A549 (cell line): ENCODE measurements around the gene MIER1. TPM values are rescaled to one million over a fixed set of nuclear protein-coding genes. Genes with fewer than 3 reads are reported as not detected.
A peak's percentile ranks its signal among the peaks of the same experiment; 100 is the strongest.

ENCODE experiments used
- ATAC-seq, 2 experiments: fragments of 200-7000 bp in 1 of 2; fragments of >200 bp in 1 of 2; cut with Nextera tagmentation in 1 of 2; cut with Tn5 transposase in 1 of 2; 3 replicates each; pipeline versions ENCODE4 v1.8.0 to v1.9.1; 2018 to 2020; ENCODE audit warnings: mild to moderate bottlenecking in 1 of 2, moderate library complexity in 1 of 2
- CTCF ChIA-PET: fragments of 300-600 bp; sonication (Branson Sonifier 250); formaldehyde crosslinking; extraction: SDS; loops from one replicate; lab custom pipeline; 2021; ENCODE audit warnings: antibody characterized with exemption, inconsistent platforms; lab: Yijun Ruan, JAX
- POLR2A ChIA-PET: fragments of 350-600 bp; formaldehyde crosslinking; extraction: SDS; loops from one replicate; lab custom pipeline; 2021; ENCODE audit warnings: antibody characterized with exemption, inconsistent platforms; lab: Yijun Ruan, JAX
- DNase-seq, 2 experiments: peaks; one replicate each; pipeline versions ENCODE4 v3.0.0 to v3.0.0-alpha.2; 2011 to 2016; ENCODE audit warnings: low read depth in 1 of 2, low spot score in 1 of 2
- FAIRE-seq: peaks from 2 replicates; lab custom pipeline; 2011; peaks lifted over from hg19 to GRCh38; lab: Jason Lieb, UNC
- H3K27ac ChIP-seq, 2 experiments: fragments of >200 bp; sonication (Bioruptor Twin); formaldehyde crosslinking; 3 replicates each; pipeline ENCODE4 v1.5.1; 2016 to 2017
- H3K4me1 ChIP-seq: fragments of >200 bp; sonication (Bioruptor Twin); formaldehyde crosslinking; 3 replicates; pipeline ENCODE4 v1.6.1; 2016
- H3K4me2 ChIP-seq: fragments of >200 bp; sonication (Bioruptor Twin); formaldehyde crosslinking; 3 replicates; pipeline ENCODE4 v1.6.1; 2016
- H3K4me3 ChIP-seq: fragments of >200 bp; sonication (Bioruptor Twin); formaldehyde crosslinking; 3 replicates; pipeline ENCODE4 v1.5.1; 2016
- H3K9me3 ChIP-seq: fragments of >200 bp; sonication (Bioruptor Twin); formaldehyde crosslinking; 3 replicates; pipeline ENCODE4 v1.6.1; 2016
- ATOH8 ChIP-seq: fragments of 250-450 bp; sonication (Bioruptor Pico); IDR thresholded peaks from 2 replicates; pipeline ENCODE4 v1.5.0; 2020; ENCODE audit warnings: low read depth, mild to moderate bottlenecking, moderate library complexity
- CBX2 ChIP-seq: fragments of 200-600 bp; sonication (generic); IDR thresholded peaks from 2 replicates; pipeline ENCODE4 v1.6.1; 2016; ENCODE audit warnings: low read depth, mild to moderate bottlenecking, borderline replicate concordance
- CEBPB ChIP-seq, 2 experiments: fragments of >200 bp in 1 of 2; sonication (Bioruptor Twin) in 1 of 2; formaldehyde crosslinking in 1 of 2; IDR thresholded peaks; 2 replicates each; pipeline ENCODE4 v1.6.1; 2012 to 2016
- EP300 ChIP-seq, 2 experiments: fragments of >200 bp; sonication (Bioruptor Twin); formaldehyde crosslinking; IDR thresholded peaks; 2 replicates in 1 of 2; 3 replicates in 1 of 2; pipeline ENCODE4 v1.6.1; 2016 to 2017
- FOSL2 ChIP-seq, 2 experiments: fragments of 450-650 bp in 1 of 2; fragments of >200 bp in 1 of 2; sonication (Bioruptor Twin) in 1 of 2; formaldehyde crosslinking; IDR thresholded peaks; 2 replicates each; pipeline versions ENCODE4 v1.5.0 to v1.6.1; 2016 to 2020; ENCODE audit warnings: mild to moderate bottlenecking in 1 of 2, moderate library complexity in 1 of 2
- FOXS1 ChIP-seq: fragments of 250-450 bp; sonication (Bioruptor Pico); IDR thresholded peaks from 2 replicates; pipeline ENCODE4 v1.5.0; 2020; ENCODE audit warnings: mild to moderate bottlenecking, moderate library complexity
- GATA3 ChIP-seq: IDR thresholded peaks from 2 replicates; pipeline ENCODE4 v1.6.1; 2012; ENCODE audit warnings: borderline replicate concordance
- HEYL ChIP-seq: fragments of 250-450 bp; sonication (Bioruptor Pico); IDR thresholded peaks from 2 replicates; pipeline ENCODE4 v1.8.0; 2021; ENCODE audit warnings: mild to moderate bottlenecking, moderate library complexity
- HMGXB4 ChIP-seq: fragments of 250-450 bp; sonication (Bioruptor Pico); IDR thresholded peaks from 2 replicates; pipeline ENCODE4 v1.5.0; 2021; ENCODE audit warnings: mild to moderate bottlenecking, moderate library complexity, borderline replicate concordance
- HOXB13 ChIP-seq: fragments of 250-450 bp; sonication (Bioruptor Pico); IDR thresholded peaks from 2 replicates; pipeline ENCODE4 v1.5.0; 2020; ENCODE audit warnings: low read depth, mild to moderate bottlenecking, moderate library complexity
- KDM5A ChIP-seq: fragments of 200-600 bp; sonication (generic); IDR thresholded peaks from 2 replicates; pipeline ENCODE4 v1.6.1; 2016; ENCODE audit warnings: antibody characterized with exemption, mild to moderate bottlenecking
- MAFK ChIP-seq: fragments of 450-650 bp; IDR thresholded peaks from 2 replicates; pipeline ENCODE4 v1.6.1; 2014; ENCODE audit not compliant: partially characterized antibody
- NPAS2 ChIP-seq: fragments of 250-450 bp; sonication (Bioruptor Pico); IDR thresholded peaks from 2 replicates; pipeline ENCODE4 v1.8.0; 2022; ENCODE audit warnings: mild to moderate bottlenecking, moderate library complexity, borderline replicate concordance
- NR3C1 ChIP-seq: fragments of >200 bp; sonication (Bioruptor Twin); formaldehyde crosslinking; IDR thresholded peaks from 3 replicates; pipeline ENCODE4 v1.6.1; 2017
- PBX3 ChIP-seq: IDR thresholded peaks from 2 replicates; pipeline ENCODE4 v1.6.1; 2012
- POLR2A ChIP-seq: IDR thresholded peaks from 2 replicates; pipeline ENCODE4 v1.6.1; 2012; ENCODE audit warnings: mild to moderate bottlenecking, low read length
- RAD21 ChIP-seq, 2 experiments: fragments of >200 bp in 1 of 2; sonication (Bioruptor Twin) in 1 of 2; formaldehyde crosslinking in 1 of 2; IDR thresholded peaks in 1 of 2; conservative IDR thresholded peaks in 1 of 2; 2 replicates in 1 of 2; 3 replicates in 1 of 2; pipeline ENCODE4 v1.6.1; 2012 to 2018; ENCODE audit warnings: inconsistent platforms in 1 of 2
- RCOR1 ChIP-seq: fragments of 150-350 bp; IDR thresholded peaks from 2 replicates; pipeline ENCODE4 v1.6.1; 2014; ENCODE audit warnings: antibody characterized with exemption, low read length, low read depth
- REST ChIP-seq: fragments of 200-600 bp; sonication (generic); IDR thresholded peaks from 2 replicates; pipeline ENCODE4 v1.6.1; 2016; ENCODE audit warnings: antibody characterized with exemption, mild to moderate bottlenecking, moderate library complexity
- RFX5 ChIP-seq: fragments of 450-650 bp; IDR thresholded peaks from 2 replicates; pipeline ENCODE4 v1.7.1; 2014; ENCODE audit warnings: antibody characterized with exemption, mild to moderate bottlenecking, moderate library complexity
- RNF2 ChIP-seq: fragments of 200-600 bp; sonication (generic); IDR thresholded peaks from 2 replicates; pipeline ENCODE4 v1.6.1; 2016; ENCODE audit warnings: low read depth, mild to moderate bottlenecking, antibody characterized with exemption, moderate library complexity, borderline replicate concordance
- SMC3 ChIP-seq: fragments of >200 bp; sonication (Bioruptor Twin); formaldehyde crosslinking; IDR thresholded peaks from 3 replicates; pipeline ENCODE4 v1.6.1; 2018; ENCODE audit warnings: inconsistent platforms
- TP53 ChIP-seq: fragments of 250-450 bp; sonication (Bioruptor Pico); IDR thresholded peaks from 2 replicates; pipeline ENCODE4 v1.5.0; 2021; ENCODE audit warnings: mild to moderate bottlenecking, moderate library complexity
- ZNF302 ChIP-seq: fragments of 250-450 bp; sonication (Bioruptor Pico); IDR thresholded peaks from 2 replicates; pipeline ENCODE4 v1.9.0; 2021; ENCODE audit warnings: inconsistent platforms, mild to moderate bottlenecking, moderate library complexity
- ZSCAN20 ChIP-seq: fragments of 250-450 bp; sonication (Bioruptor Pico); IDR thresholded peaks from 2 replicates; pipeline ENCODE4 v1.8.0; 2022; ENCODE audit warnings: mild to moderate bottlenecking, moderate library complexity
- WGBS: methylation state at CpG from one replicate; pipeline ENCODE4 v1.1.6; 2017; ENCODE audit errors: missing lambda C conversion rate; 5-methylcytosine and 5-hydroxymethylcytosine counted together
- polyA plus RNA-seq, 4 experiments: library from polyadenylated mRNA; depleted of rRNA in 3 of 4; stranded (reverse); fragments of >200 nt; fragmentation: RNase III in 1 of 4; extraction: RNeasy Plus Mini Kit Qiagen cat#74134 plus additional on column Dnase treatment in 1 of 4; gene quantifications; 2 replicates in 3 of 4; 3 replicates in 1 of 4; pipeline ENCODE4 v1.2.3, GENCODE V29; 2011 to 2017

The MIER1 gene
- polyA plus RNA-seq, 2 of the 4 experiments (the other 2 are of a cell fraction): 11.9 to 22.6 TPM

GRCh38 chr1:66951513-66951912, 26.7 kb downstream of the MIER1 start:
- H3K4me1 ChIP-seq: peaks cover 33% of the 10 kb centered on the region
- no peak for TF ChIP-seq CBX2
- no peak for TF ChIP-seq TP53 (CRISPR knock-in tag)
- TF ChIP-seq PBX3: no peak
- TF ChIP-seq HMGXB4 (CRISPR knock-in tag): no peak
- no peak for TF ChIP-seq ZSCAN20
- TF ChIP-seq HEYL: no peak
- no peak for TF ChIP-seq GATA3
- TF ChIP-seq POLR2A: no peak
- TF ChIP-seq MAFK: no peak
- TF ChIP-seq FOXS1 (CRISPR knock-in tag): no peak
- TF ChIP-seq NR3C1: no peak
- no peak for TF ChIP-seq FOSL2 (IDR thresholded peaks at IDR 0.05)
- no peak for TF ChIP-seq FOSL2 (CRISPR knock-in tag; IDR thresholded peaks at IDR 0.05)
- no peak for TF ChIP-seq REST
- TF ChIP-seq RAD21 (conservative IDR thresholded peaks at IDR 0.05 in 1 of 2, IDR thresholded peaks at IDR 0.05 in 1 of 2): no peak
- no peak for TF ChIP-seq ZNF302 (CRISPR knock-in tag)
- ATAC-seq (peak in 1 of 2 experiments; percentile 73; a peak in 3 of 6 replicates), FAIRE-seq (no peak), DNase-seq (no peak)
- H3K9me3 ChIP-seq: no peaks in the 10 kb centered on the region
- CTCF ChIA-PET: no interaction called here
- no peak overlapping the region for H3K4me3 ChIP-seq
- POLR2A ChIA-PET: no interaction called here
- H3K27ac ChIP-seq: 0 out of 6 replicates have a peak overlapping the region, but pooled peaks of 1 of the 2 experiments have one; percentile 37
- 54% methylated on average over 6 of the region's 6 CpGs for WGBS
- H3K4me2 ChIP-seq: peak overlapping the region; percentile 12; the same call in 1 of the 3 replicates

GRCh38 chr1:66954208-66954607, 29.4 kb downstream of the MIER1 start:
- DNase-seq: no peak
- no peak for FAIRE-seq
- H3K4me2 ChIP-seq: 0 out of 3 replicates have a peak overlapping the region, but pooled peaks have one; percentile 11
- H3K27ac ChIP-seq: 0 out of 6 replicates have a peak overlapping the region, but pooled peaks of 1 of the 2 experiments have one; percentile 28
- TF ChIP-seq SMC3: no peak
- TF ChIP-seq CEBPB (IDR thresholded peaks at IDR 0.05): no peak
- TF ChIP-seq HMGXB4 (CRISPR knock-in tag): no peak
- TF ChIP-seq KDM5A: no peak
- no peak for TF ChIP-seq POLR2A
- TF ChIP-seq RCOR1: no peak
- TF ChIP-seq NPAS2 (CRISPR knock-in tag): no peak
- no peak for TF ChIP-seq RAD21 (conservative IDR thresholded peaks at IDR 0.05 in 1 of 2, IDR thresholded peaks at IDR 0.05 in 1 of 2)
- TF ChIP-seq HOXB13: no peak
- no peak for TF ChIP-seq EP300 (IDR thresholded peaks at IDR 0.05)
- no peak for TF ChIP-seq ATOH8 (CRISPR knock-in tag)
- no peak for TF ChIP-seq RFX5
- TF ChIP-seq HEYL: no peak
- TF ChIP-seq MAFK: no peak
- TF ChIP-seq RNF2: no peak
- TF ChIP-seq, all 56 proteins: peak for 0
- no peak for ATAC-seq
- 84% methylated on average over 4 of the region's 4 CpGs for WGBS
- ChIA-PET POLR2A (no interaction called here), CTCF (no interaction called here)
- Histone ChIP-seq H3K4me3 (no peak overlapping the region), H3K4me1 (peaks cover 23% of the 10 kb centered on the region; the same call in 2 of the 3 replicates), H3K9me3 (no peaks in the 10 kb centered on the region)
